HG02571 (cell line): Measurements from ENCODE around the gene TMPRSS5.
"Not testable (repeated sequence)": the region's sequence is repeated elsewhere in the genome, so short reads cannot be mapped to it uniquely, and the experiment has no call there.

Experiments
- ATAC-seq: cut with Tn5 transposase; IDR thresholded peaks from one replicate; pipeline ENCODE4 v1.9.1; 2021; ENCODE audit warnings: mild to moderate bottlenecking, moderate library complexity; ENCODE audit not compliant: unreplicated experiment

TMPRSS5 gene

DNA sequence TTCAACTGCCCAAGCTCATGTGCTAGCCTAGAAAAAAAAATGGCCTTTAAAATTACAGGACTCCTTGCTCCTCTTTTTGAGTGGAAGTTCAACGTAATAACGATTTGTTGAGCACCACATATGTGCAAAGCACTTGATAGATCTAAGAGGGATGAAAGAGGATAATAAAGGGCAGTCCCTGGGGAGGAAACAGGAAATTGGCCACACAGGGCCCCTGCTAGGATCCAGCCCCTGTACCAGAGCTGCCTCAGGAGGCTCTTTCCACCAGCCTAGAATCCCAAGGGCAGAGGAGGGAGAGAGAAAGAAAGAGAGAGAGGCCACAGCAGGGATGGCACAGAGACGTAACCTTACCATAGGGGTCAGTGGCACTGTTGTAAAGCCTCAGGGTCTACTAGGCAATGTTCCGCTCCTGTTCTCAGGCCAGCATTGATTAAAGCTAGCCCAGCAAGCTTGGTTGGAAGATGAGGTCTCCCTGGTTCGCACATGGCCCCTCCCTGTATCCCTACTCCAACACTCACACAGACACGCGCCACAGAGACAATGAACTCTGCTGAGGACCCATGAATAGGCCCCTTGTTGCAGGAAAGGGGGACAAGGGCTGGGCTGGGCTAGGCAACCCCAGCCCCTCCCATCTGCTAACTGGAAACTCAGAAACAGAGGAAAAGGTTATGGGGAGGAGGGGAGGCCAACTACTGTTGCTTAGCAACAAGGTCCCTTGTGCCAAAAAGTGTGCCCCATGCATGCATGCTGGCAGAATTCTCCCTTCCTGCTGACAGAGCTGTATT lies at the start of gene TMPRSS5:
Gene TMPRSS5 (minus strand): TSS at position 438 of the 785 bp plus-strand sequence. CDS start 84 bp downstream, at position 354.
- no peak for ATAC-seq

DNA sequence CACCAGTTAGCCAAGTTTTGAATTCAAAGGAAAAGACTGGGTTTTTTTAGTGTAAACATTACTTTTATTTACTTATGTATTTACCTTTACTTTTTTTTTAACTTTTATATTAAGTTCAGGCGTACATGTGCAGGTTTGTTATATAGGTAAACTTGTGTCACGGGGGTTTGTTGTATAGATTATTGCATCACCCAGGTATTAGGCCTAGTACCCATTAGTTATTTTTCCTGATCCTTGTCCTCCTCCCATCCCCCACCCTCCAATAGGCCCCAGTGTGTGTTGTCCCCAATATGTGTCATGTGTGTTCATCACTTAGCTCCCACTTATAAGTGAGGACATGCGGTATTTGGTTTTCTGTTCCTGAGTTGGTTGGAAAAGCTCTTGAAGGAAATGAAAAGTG lies 46.8 kb upstream of the TMPRSS5 start:
- no peak for ATAC-seq

DNA sequence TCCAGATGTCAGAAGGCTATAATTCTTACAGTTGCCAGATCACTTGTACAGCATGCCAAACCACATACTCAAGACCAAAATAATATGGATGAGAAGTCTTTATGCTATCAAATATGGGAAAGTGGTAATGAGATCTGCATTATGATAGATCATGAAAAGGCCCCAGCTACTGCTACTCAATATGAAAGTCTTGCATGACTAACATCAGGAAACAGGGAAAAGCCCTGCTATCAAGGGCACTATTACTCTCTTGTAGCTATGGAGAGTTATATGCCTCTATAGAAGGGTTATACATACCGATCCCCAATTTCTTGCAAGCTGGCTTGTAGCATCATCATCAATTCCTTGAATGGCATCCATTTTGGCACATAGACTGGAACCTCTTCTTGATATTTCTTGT lies 30.2 kb upstream of the TMPRSS5 start:
- ATAC-seq, result no peak

DNA sequence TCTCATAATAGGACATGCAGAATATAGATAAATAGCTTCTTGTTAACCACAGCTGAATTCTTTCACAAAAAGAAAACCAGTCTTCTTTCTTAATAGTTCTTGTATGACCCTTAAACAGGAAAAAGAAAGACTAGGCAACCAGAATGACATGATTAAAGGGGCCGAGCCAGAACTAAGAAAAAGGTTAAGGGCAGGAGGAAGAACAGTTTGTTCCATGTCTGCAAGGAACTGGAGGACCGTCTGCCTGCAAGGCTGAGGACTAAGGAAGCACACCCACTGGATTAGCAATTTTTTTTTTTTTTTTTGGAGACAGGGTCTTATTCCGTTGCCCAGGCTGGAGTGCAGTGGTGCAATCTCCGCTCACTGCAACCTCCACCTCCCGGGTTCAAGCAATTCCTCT lies 26.0 kb upstream of the TMPRSS5 start:
- no peak for ATAC-seq

DNA sequence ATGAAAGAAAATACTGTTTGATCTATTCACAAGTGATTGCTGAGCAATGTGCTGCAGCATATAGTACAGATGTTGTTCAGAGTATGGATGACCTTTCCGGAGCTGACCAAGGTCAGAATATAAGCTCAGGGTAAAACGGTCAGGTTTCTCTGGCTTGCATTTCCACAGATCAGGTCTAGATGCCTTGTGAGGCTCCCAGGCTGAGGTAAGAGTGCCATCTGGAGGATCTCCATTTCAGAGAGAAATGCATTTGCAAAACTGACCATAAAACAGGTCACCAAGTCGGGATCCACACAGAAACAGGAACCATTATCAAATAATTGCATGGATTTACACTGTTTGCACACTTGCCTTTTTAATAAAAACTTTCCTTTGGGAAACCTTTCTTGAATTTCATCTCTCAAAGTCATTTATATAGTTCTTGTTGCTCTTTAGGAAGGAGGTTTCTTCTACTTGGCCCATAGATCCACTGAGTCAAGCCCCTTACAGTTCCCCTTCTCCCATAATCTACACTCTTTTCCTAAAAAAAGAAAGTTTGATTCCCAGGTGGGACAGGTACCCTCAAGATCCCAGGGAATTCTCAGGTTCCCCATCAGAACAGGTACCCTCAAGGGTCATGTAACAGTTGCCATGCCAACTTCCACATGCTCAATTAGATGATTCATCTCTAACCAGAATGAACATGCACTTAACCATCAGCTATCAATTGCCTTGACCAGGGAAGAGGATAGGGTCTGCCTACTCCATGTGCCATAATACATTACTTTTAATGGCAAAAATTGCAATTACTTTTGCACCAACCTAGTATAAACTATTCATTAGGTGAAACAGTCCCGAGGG lies 25.0 kb upstream of the TMPRSS5 start:
- no peak for ATAC-seq

DNA sequence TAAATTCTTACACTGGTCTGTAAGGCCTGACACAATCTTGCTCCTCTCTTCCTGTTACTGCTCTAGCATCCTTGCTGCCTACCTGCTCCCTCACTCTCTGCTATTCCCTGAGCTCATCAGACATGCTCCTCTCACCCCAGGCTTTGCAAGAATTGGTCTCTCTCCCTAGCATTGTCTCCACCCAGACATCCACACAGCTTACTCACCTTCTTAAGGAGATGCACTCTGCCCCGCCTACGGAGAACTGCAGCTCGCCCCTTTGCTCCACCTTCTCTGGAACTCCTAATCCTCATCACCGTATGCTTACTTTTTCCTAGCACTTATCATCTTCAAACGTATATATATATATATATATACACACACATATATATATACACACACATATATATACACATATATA lies 23.3 kb upstream of the TMPRSS5 start:
- no peak for ATAC-seq

DNA sequence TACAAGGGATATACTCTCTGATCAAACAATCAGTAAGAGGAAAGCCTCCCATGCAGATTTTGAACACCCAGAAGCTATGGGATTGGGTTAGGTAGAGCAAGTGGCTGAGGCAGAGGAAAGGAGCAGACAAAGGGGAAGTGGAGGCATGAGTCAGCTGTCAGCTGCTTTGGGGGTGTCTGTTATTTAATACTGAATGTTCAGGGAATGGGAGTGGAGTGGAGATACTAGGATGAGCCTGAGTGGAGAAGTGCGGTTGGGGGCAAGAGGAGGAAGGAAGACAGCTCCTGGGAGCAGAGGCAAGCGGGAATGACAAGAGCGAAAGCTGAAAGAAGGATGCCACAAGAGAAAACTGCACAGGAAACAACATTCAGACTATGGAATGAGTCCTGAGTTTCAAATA lies 22.7 kb upstream of the TMPRSS5 start:
- ATAC-seq, result no peak

DNA sequence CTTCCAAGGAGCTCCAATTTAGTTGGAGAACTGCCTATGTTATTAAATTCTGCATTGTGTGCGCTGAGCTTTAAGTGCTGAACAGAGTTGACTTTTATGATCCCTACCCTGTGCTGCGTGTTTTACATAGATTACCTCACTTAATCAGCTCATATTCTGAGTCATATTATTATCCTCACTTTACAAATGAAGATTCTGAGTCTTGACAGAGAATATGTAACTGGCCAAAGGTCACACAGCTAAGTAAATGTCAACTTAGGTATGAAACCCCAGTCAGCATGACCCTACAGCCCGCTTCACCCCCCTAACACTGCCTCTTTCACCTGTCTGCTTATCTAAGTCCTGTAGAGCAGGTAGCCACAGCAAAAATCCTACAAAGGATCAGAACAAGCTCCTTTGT lies 19.8 kb upstream of the TMPRSS5 start:
- ATAC-seq, result no peak

DNA sequence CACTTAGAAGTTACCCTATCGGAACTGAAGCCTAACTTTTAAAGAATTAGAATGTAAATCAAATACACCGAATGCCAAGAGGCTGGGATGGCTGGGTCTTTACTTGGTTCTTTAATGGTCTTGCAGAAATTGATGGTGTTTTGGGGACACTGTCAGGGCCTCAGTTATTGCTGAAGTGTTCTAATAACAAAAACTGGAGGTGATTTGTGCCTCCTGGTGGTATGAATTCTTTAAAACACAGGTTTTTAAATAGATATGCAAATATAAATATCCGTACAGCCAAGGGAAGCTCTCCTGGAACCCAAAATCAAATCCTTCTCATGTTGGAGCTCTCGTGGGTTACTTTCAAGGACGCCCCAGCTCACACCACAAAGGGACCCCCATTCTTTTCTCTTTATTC lies 19.3 kb upstream of the TMPRSS5 start:
- ATAC-seq, result no peak

DNA sequence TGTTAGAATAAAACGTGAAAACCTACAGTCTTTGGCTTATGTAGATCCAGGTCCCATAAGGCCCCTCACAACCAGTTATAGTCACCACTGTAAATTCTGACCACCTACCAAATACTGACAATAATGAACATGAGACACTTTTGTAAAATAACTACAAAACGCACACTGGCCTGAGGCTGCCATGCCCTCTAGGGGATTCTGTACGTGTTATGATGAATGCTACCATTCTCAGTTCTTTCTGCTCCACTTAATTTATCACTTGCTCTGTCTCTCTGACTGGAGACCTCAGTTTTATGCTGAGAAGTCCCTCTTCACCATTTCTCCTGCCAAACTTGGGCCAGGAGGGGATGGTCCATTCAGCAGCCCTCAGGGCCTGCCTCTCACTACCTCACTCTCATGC lies 18.7 kb upstream of the TMPRSS5 start:
- ATAC-seq, result no peak

DNA sequence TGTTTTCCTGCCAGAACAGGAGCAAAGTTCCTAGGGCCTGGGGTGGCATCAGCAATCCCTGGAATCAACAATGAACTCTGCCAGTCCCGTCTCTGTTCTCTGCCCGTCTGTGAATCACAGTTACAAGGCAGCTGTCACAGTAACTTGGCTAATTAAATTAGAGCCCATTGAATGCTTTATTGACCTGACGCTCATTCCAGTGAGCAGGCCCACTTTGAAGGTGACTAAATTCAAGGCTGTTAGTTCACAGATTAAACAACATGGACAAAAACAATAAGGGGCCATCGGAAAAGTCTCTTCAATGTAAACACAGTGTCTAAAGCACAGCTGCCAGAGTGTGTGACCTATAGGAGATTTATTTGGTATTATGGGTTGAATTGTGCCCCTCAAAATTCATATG lies 17.7 kb upstream of the TMPRSS5 start:
- ATAC-seq, result no peak

DNA sequence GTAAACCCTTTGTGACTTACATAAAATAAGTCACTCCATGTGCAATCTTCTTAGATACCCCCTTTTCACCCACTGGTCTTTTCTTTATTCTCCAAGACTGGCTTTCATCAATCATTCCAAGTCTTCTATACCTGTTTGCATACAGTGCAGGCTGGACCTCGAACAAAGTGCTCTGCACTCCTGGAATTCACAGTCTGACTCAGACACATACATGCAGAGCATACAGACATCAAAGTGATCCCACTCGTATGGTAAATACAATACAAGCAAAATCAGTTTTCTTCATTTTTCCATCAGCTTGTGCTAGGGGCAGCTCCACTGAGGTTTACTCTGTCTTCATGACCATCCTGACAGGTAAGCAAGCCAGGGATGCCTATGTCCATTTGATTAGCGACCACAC lies 16.8 kb upstream of the TMPRSS5 start:
- no peak for ATAC-seq

DNA sequence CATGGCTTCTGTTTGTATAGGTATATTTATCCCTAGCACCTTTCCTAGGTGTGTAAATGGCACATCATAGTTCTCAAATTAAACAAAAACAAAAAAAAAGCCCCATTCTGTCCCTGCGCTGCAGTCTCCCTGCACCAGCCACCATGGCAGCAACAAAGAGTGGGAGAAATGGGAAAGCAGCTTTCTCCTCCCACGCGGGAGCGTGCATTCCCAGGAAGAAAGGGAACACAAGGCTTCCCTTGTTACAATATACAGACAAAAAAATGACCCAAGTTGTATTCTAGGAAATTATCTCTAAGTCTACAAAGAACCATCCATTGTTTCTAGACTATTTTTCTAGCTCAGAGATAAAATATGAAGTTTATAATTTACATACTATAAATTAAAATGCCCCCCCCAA lies 16.1 kb upstream of the TMPRSS5 start:
- no peak for ATAC-seq

DNA sequence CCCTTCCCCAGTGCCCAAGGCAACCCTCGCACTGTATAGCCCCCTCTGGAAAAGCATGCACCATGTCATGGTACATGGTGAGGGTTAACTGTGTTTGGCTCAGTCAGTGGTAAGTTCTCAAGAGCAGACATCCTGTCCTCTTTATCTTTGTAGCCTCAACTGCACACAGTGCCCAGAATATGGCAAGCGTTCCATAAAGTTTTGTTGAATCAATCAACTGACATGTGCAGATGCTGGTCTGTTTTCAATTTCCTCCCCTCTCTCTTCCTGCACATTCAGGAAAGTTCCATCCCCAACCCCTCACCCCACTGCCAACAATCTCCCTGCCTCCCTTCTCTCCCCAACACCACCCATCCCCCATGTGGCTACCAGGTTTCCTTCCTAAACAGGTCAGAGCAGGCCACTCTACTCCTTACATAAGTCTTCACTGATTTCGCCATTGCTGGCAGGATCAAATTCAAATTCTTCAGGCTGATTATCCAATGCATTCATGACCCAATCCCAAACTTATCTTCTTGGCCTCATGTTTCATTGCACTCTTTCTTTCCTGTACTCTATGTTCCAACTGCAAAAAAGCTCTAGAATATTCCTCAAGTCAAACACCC lies 15.5 kb upstream of the TMPRSS5 start:
- no peak for ATAC-seq

DNA sequence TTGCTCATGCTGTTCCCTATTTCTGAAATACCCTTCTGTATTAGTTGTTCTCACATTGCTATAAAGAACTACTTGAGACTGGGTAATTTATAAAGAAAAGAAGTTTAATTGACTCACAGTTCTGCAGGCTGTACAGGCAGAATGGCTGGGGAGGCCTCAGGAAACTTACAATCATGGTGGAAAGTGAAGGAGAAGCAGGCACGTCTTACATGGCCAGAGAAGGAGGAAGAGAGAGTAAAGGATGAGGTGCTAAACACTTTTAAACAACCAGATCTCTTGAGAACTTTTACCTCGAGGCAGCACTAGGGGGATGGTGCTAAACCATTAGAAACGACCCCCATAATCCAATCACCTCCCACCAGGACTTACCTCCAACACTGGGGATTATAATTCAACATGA lies 14.4 kb upstream of the TMPRSS5 start:
- not testable (repeated sequence) for ATAC-seq

DNA sequence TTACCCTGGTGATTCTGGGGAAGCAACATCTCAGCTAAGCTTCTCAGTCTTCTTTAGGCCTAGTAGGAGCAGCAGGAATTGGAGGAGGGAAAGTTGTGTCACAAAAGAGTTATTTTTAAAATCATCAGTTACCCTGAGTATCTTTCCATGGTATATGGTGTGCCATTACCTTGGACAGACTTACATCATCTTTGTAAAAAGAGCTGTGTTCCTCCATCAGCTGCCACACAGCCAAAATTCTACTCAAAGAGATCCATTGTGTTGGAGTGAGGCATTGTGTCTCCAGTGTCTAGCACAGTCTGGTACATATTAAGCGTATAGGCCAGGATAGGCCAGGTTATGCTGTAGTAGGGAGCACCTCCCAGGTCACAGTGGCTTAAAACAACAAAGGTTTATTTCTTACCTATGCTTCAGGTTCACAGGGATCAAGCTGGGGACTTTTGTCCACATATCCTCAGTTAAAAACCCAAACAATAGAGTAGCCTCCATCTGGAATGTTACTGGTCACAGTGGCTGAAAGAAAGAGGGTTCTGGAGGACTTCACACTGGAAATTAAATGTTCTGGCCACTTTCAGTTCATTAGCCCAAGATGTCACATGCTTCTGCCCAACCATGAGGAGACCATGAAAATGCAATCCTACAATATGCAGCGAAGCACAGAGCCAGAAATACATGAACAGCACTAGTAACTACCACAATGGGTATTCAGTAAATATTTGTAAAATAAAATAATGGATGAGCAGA lies 9.9 kb upstream of the TMPRSS5 start:
- ATAC-seq, result no peak

DNA sequence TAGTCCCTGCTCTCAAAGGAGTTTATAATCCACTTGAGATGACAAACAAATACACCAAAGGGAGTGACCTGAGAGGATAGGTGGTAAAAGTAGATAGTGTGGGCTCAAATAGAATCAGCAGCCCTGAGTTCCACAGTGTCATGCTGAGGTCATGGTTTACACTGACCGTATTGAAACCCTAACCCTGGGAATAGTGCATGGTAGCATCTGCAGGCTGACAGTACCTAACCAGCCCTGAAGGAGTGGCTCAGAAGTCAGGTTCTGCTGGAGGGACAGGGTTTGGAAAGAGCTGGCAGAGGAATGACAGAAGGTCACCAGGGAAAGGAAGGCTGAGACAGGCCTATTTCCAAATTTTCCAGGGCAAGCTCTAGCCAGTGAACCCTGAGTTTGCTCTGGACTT lies 9.2 kb upstream of the TMPRSS5 start:
- no peak for ATAC-seq

DNA sequence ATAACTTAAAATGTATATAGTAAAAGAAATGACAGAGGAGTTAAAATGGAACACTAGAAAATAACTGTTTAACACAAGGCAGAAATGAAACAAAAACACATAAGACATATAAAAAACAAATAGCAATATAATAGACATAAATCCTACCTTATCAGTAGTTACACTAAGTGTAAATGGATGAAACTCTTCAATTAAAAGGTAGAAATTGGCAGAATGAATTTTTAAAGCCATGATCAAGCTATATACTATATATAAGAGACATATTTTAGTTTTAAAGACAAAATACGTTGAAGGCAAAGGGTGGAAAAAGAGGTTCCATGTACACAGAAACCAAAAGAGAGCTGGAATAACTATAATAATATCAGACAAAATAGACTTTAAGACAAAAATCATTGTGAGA lies 4.9 kb upstream of the TMPRSS5 start:
- ATAC-seq, result no peak

DNA sequence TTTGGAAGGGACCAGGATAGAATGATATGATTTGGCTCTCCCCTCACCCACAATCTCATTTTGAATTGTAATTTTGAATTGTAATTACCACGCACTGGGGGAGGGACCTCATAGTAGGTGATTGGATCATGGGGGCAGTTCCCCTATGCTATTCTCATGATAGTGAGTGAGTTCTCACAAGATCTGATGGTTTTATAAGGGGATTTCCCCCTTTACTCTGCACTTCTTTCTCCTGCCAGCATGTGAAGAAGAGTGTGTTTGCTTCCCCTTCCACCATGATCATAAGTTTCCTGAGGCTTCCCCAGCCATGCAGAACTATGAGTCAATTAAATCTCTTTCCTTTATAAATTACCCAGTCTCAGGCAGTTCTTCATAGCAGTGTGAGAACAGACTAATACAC lies 2.6 kb downstream of the TMPRSS5 start:
- not testable (repeated sequence) for ATAC-seq

DNA sequence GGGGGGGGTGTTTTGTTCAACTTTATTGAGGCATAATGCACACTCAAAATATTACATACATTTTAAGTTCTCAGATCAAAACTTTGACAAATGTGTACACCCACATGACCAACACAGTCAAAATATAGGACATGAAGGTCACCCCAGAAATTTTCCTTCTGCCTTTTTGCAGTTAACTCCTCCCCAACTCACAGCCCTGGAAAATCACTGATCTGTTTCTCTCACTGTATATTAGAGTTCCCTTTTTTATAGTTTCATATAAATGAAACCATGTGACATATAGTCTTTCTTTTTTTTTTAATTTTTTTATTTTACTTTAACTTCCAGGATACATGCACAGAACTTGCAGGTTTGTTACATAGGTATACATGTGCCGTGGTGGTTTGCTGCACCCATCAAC lies 4.6 kb downstream of the TMPRSS5 start:
- ATAC-seq, result no peak

DNA sequence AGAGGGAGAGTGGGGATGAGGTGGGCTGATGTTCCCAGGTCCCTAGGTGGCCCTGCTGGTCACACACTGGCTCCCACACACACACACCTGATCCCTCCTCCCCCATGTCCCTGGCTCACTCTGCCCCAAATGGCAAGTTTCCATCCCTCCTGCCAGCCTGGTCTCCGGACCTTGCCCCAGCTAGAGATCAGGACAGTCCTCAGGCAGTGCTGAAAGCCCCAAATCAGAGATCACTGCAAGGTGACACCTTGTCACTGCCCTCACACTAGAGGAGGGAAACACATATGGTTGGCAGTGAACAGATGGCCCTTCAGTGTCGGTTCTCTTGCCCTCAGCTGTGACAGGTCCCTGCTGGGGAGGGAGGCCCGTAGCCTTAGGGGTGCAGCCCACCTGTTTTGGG lies 7.6 kb downstream of the TMPRSS5 start:
- no peak for ATAC-seq
